H7 (cell line): ENCODE results near the gene CBY1. TPM values are rescaled to one million over a fixed set of nuclear protein-coding genes. Genes with fewer than 3 reads are reported as not detected.

Source experiments
- DNase-seq: peaks from one replicate; pipeline ENCODE4 v3.0.0; 2012
- H3K27me3 ChIP-seq: 2 replicates; pipeline ENCODE4 v1.6.0; 2011; ENCODE audit warnings: mild to moderate bottlenecking, low read length; ENCODE audit not compliant: control insufficient read depth, insufficient read depth
- H3K36me3 ChIP-seq: replicated peaks from 2 replicates; pipeline ENCODE4 v1.5.1; 2011; ENCODE audit warnings: low read length; ENCODE audit not compliant: control insufficient read depth, insufficient read depth
- H3K4me3 ChIP-seq: 2 replicates; pipeline ENCODE4 v1.5.1; 2011; ENCODE audit warnings: low read depth, mild to moderate bottlenecking, control low read depth, low read length, moderate library complexity; ENCODE audit not compliant: insufficient read depth
- total RNA-seq: library from RNA; depleted of rRNA; stranded (reverse); fragments of >200 nt; shearing (Covaris generic); gene quantifications from 2 replicates; pipeline ENCODE4 v1.2.3, GENCODE V29; 2014

The CBY1 gene
- total RNA-seq, 1 experiment from 2014 or later, result 21.1 TPM

GRCh38 chr22:38704654-38705234, 48.3 kb downstream of the CBY1 start:
- Histone ChIP-seq H3K4me3 (peak overlapping the region; percentile 31), H3K27me3 (no peaks in the 10 kb centered on the region), H3K36me3 (peaks cover 4% of the 10 kb centered on the region)

GRCh38 chr22:38705235-38706100, 49.0 kb downstream of the CBY1 start, which contains the start of gene GTPBP1:
GTPBP1 (plus strand) TSS chr22:38705944; CDS start chr22:38705956, 12 bp downstream.
- Histone ChIP-seq H3K27me3 (no peaks in the 10 kb centered on the region), H3K4me3 (peak within 1 kb of the TSS; percentile 87)

More at GRCh38 chr22:38704654-38705234, 48.3 kb downstream of the CBY1 start:
- DNase-seq, result no peak

GRCh38 chr22:38706101-38706900, 49.9 kb downstream of the CBY1 start:
- Histone ChIP-seq H3K4me3 (peak overlapping the region; percentile 87), H3K36me3 (peaks cover 6% of the 10 kb centered on the region), H3K27me3 (no peaks in the 10 kb centered on the region)
- DNase-seq, result peak; percentile 80

More at GRCh38 chr22:38705235-38706100, 49.0 kb downstream of the CBY1 start, which contains the start of gene GTPBP1:
- peak; percentile 97 for DNase-seq
- peaks cover 6% of the 10 kb centered on the region for H3K36me3 ChIP-seq

- H3K4me3 ChIP-seq, result peak overlapping the region; percentile 87
- H3K27me3 ChIP-seq, result no peaks in the 10 kb centered on the region
- DNase-seq, result no peak
- H3K36me3 ChIP-seq, result peaks cover 6% of the 10 kb centered on the region
These were observed 50.4 kb downstream of the CBY1 start for GRCh38 chr22:38706901-38707195.

- no peak overlapping the region; the same call in 1 of the 2 replicates for H3K4me3 ChIP-seq
- H3K36me3 ChIP-seq, result peaks cover 6% of the 10 kb centered on the region
- H3K27me3 ChIP-seq, result no peaks in the 10 kb centered on the region
- no peak for DNase-seq
These were observed 50.9 kb downstream of the CBY1 start for GRCh38 chr22:38707346-38707745.

- no peak for DNase-seq
- Histone ChIP-seq H3K27me3 (no peaks in the 10 kb centered on the region), H3K4me3 (no peak overlapping the region)
These were observed 51.5 kb downstream of the CBY1 start for GRCh38 chr22:38707984-38708383.

GRCh38 chr22:38709306-38709705, 52.9 kb downstream of the CBY1 start:
- Histone ChIP-seq H3K27me3 (no peaks in the 10 kb centered on the region), H3K36me3 (peaks cover 6% of the 10 kb centered on the region), H3K4me3 (no peak overlapping the region)
- DNase-seq, result no peak

More at GRCh38 chr22:38707984-38708383, 51.5 kb downstream of the CBY1 start:
- peaks cover 6% of the 10 kb centered on the region for H3K36me3 ChIP-seq

- Histone ChIP-seq H3K4me3 (no peak overlapping the region), H3K36me3 (peaks cover 6% of the 10 kb centered on the region), H3K27me3 (no peaks in the 10 kb centered on the region)
- DNase-seq, result no peak
These were observed 53.9 kb downstream of the CBY1 start for GRCh38 chr22:38710351-38710750.

- no peak overlapping the region for H3K4me3 ChIP-seq
- DNase-seq, result no peak
- no peaks in the 10 kb centered on the region for H3K27me3 ChIP-seq
- peaks cover 6% of the 10 kb centered on the region for H3K36me3 ChIP-seq
These were observed 54.4 kb downstream of the CBY1 start for GRCh38 chr22:38710866-38711265.

- H3K4me3 ChIP-seq, result no peak overlapping the region
- no peak for DNase-seq
- H3K27me3 ChIP-seq, result no peaks in the 10 kb centered on the region
- H3K36me3 ChIP-seq, result peaks cover 20% of the 10 kb centered on the region
These were observed 56.2 kb downstream of the CBY1 start for GRCh38 chr22:38712486-38713207.

GRCh38 chr22:38713921-38714320, 57.5 kb downstream of the CBY1 start:
- no peak overlapping the region for H3K4me3 ChIP-seq
- peak; percentile 46 for DNase-seq
- H3K27me3 ChIP-seq, result no peaks in the 10 kb centered on the region
- H3K36me3 ChIP-seq, result peaks cover 24% of the 10 kb centered on the region

GRCh38 chr22:38715176-38715764, 58.8 kb downstream of the CBY1 start:
- no peak for DNase-seq
- H3K4me3 ChIP-seq, result no peak overlapping the region
- peaks cover 19% of the 10 kb centered on the region for H3K36me3 ChIP-seq
- no peaks in the 10 kb centered on the region for H3K27me3 ChIP-seq

GRCh38 chr22:38715852-38716251, 59.4 kb downstream of the CBY1 start:
- no peak overlapping the region for H3K4me3 ChIP-seq
- no peaks in the 10 kb centered on the region for H3K27me3 ChIP-seq
- DNase-seq, result no peak
- H3K36me3 ChIP-seq, result peaks cover 18% of the 10 kb centered on the region

GRCh38 chr22:38716271-38716670, 59.8 kb downstream of the CBY1 start:
- DNase-seq, result no peak
- Histone ChIP-seq H3K27me3 (no peaks in the 10 kb centered on the region), H3K36me3 (peaks cover 18% of the 10 kb centered on the region), H3K4me3 (no peak overlapping the region)
